ENCODE measurements around the gene NREP. TPM values are rescaled to one million over a fixed set of nuclear protein-coding genes. Genes with fewer than 3 reads are reported as not detected.

NREP gene
- total RNA-seq, 1 experiment from 2014 or later, result 6.0 TPM

- TF ChIP-seq EGR1 (IDR thresholded peaks at IDR 0.05; ENCODE audit: low read depth) (no peak), CBX3 (IDR thresholded peaks at IDR 0.05; ENCODE audit: low read depth) (no peak), FOSL1 (IDR thresholded peaks at IDR 0.05; ENCODE audit: low read depth) (no peak), YY1 (IDR thresholded peaks at IDR 0.05; ENCODE audit: extremely low read depth, insufficient replicate concordance, low read depth, low read length) (no peak), TCF7L2 (IDR thresholded peaks at IDR 0.05; ENCODE audit: borderline replicate concordance, extremely low read depth, insufficient read depth, insufficient read length) (no peak)
Observed at GRCh38 chr5:111707630-111708164, 49.3 kb downstream of the NREP start (continued).

GRCh38 chr5:111706345-111706744 lies 50.6 kb downstream of the NREP start:
- intact Hi-C loops (cut with micrococcal nuclease), result no loop called here
- H3K27ac ChIP-seq (ENCODE audit: low read depth, low read length), result no peak overlapping the region
- no peak overlapping the region for H3K9ac ChIP-seq (ENCODE audit: low read length)
- ATAC-seq (no peak), DNase-seq (ENCODE audit: low read depth, low spot score) (no peak)
- H3K79me2 ChIP-seq (ENCODE audit: insufficient read depth, low read length), result no peaks in the 10 kb centered on the region
- ChIA-PET RAD21 (ENCODE audit: low non-redundant PET in 1 of 2, low total read pairs in 2 of 2, uncharacterized antibody in 2 of 2, unreplicated experiment in 2 of 2) (no interaction called here), POLR2A (no interaction called here), CTCF (no interaction called here)
- H4K20me1 ChIP-seq (ENCODE audit: insufficient read depth), result no peaks in the 10 kb centered on the region
- H3K4me3 ChIP-seq (replicated peaks in 1 of 2; ENCODE audit: low read depth in 1 of 2, low read length in 2 of 2), result no peak overlapping the region
- no peak overlapping the region for H3K4me2 ChIP-seq (ENCODE audit: low read length)
- no TSS peak for BruUV-seq (replicated peaks)
- no peak overlapping the region for H2AFZ ChIP-seq (ENCODE audit: low read depth, low read length, poor library complexity, severe bottlenecking)
- H3K4me1 ChIP-seq (ENCODE audit: control insufficient read depth in 1 of 2, insufficient read depth in 2 of 2, low read length in 2 of 2), result no peaks in the 10 kb centered on the region
- no peaks in the 10 kb centered on the region for H3K9me3 ChIP-seq (ENCODE audit: control insufficient read depth in 1 of 2, insufficient read depth in 1 of 2, low read depth in 1 of 2, low read length in 2 of 2)
- H3K27me3 ChIP-seq (ENCODE audit: insufficient read depth, low read length), result no peaks in the 10 kb centered on the region
- no peaks in the 10 kb centered on the region for H3K36me3 ChIP-seq (ENCODE audit: control insufficient read depth in 1 of 2, insufficient read depth in 2 of 2, low read length in 2 of 2)
- no peaks in the 10 kb centered on the region for H3K9me2 ChIP-seq (ENCODE audit: insufficient read depth)
- TF ChIP-seq ZFX (IDR thresholded peaks at IDR 0.05) (no peak), YY1 (IDR thresholded peaks at IDR 0.05; ENCODE audit: extremely low read depth, insufficient replicate concordance, low read depth, low read length) (no peak), ZNF274 (IDR thresholded peaks at IDR 0.05; ENCODE audit: low read depth, low read length) (no peak), EZH2 (IDR thresholded peaks at IDR 0.05) (no peak), POLR2AphosphoS5 (IDR thresholded peaks at IDR 0.05; ENCODE audit: low read depth, low read length) (no peak), SIN3A (IDR thresholded peaks at IDR 0.05; ENCODE audit: low read depth) (no peak), FOSL1 (IDR thresholded peaks at IDR 0.05; ENCODE audit: low read depth) (no peak), SRF (IDR thresholded peaks at IDR 0.05; ENCODE audit: low read depth) (no peak), POLR2A (IDR thresholded peaks at IDR 0.05; ENCODE audit: borderline replicate concordance, extremely low read depth, insufficient read depth, insufficient read length) (no peak), ATF3 (IDR thresholded peaks at IDR 0.05) (no peak), JUND (IDR thresholded peaks at IDR 0.05) (no peak), MAX (IDR thresholded peaks at IDR 0.05) (no peak), CTCF (IDR thresholded peaks at IDR 0.05 in 2 of 3, conservative IDR thresholded peaks at IDR 0.05 in 1 of 3; ENCODE audit: borderline replicate concordance in 1 of 3, insufficient read depth in 1 of 3, low read depth in 2 of 3, low read length in 2 of 3) (no peak), TCF7L2 (IDR thresholded peaks at IDR 0.05; ENCODE audit: borderline replicate concordance, extremely low read depth, insufficient read depth, insufficient read length) (no peak), EZH2phosphoT487 (IDR thresholded peaks at IDR 0.05; ENCODE audit: borderline replicate concordance) (no peak), REST (IDR thresholded peaks at IDR 0.05; ENCODE audit: low read depth) (no peak), ELF1 (IDR thresholded peaks at IDR 0.05; ENCODE audit: borderline replicate concordance, low read depth) (no peak)
